HTR-8/SVneo (cell line): ENCODE measurements around the gene TRPC1.
"Not testable (repeated sequence)": the region's sequence is repeated elsewhere in the genome, so short reads cannot be mapped to it uniquely, and the experiment has no call there.

Experiments used
- DNase-seq: peaks from one replicate; pipeline ENCODE4 v3.0.0; 2011; ENCODE audit warnings: low spot score, mixed read lengths; ENCODE audit not compliant: insufficient read length
- FAIRE-seq: peaks from 2 replicates; lab custom pipeline; 2011; peaks lifted over from hg19 to GRCh38; lab: Jason Lieb, UNC

The TRPC1 gene

GRCh38 chr3:142746646-142747045 lies 22.8 kb downstream of the TRPC1 start:
- FAIRE-seq (no peak), DNase-seq (no peak)

- DNase-seq, FAIRE-seq: not testable (repeated sequence)
Measured at GRCh38 chr3:142750531-142750930, 26.7 kb downstream of the TRPC1 start.

GRCh38 chr3:142752605-142753004 lies 28.8 kb downstream of the TRPC1 start:
- not testable (repeated sequence) for DNase-seq

GRCh38 chr3:142754494-142754893 lies 30.7 kb downstream of the TRPC1 start:
- no peak for FAIRE-seq
- DNase-seq: no peak

More at GRCh38 chr3:142752605-142753004, 28.8 kb downstream of the TRPC1 start:
- FAIRE-seq: not testable (repeated sequence)

GRCh38 chr3:142768338-142768737 lies 44.5 kb downstream of the TRPC1 start:
- DNase-seq: no peak
- no peak for FAIRE-seq

GRCh38 chr3:142777927-142778326 lies 54.1 kb downstream of the TRPC1 start:
- DNase-seq: no peak
- FAIRE-seq: no peak

GRCh38 chr3:142778541-142778940 lies 54.7 kb downstream of the TRPC1 start:
- FAIRE-seq: no peak
- DNase-seq: no peak

GRCh38 chr3:142779591-142779990 lies 55.8 kb downstream of the TRPC1 start:
- FAIRE-seq: no peak
- no peak for DNase-seq

GRCh38 chr3:142782616-142783015 lies 58.8 kb downstream of the TRPC1 start:
- DNase-seq: no peak
- FAIRE-seq: no peak

- DNase-seq (no peak), FAIRE-seq (no peak)
Measured at GRCh38 chr3:142784228-142784627, 60.4 kb downstream of the TRPC1 start.

- DNase-seq (no peak), FAIRE-seq (no peak)
Measured at GRCh38 chr3:142785996-142786395, 62.2 kb downstream of the TRPC1 start.

GRCh38 chr3:142787719-142788118 lies 63.9 kb downstream of the TRPC1 start:
- FAIRE-seq (no peak), DNase-seq (no peak)

GRCh38 chr3:142794508-142794907 lies 70.7 kb downstream of the TRPC1 start:
- DNase-seq (no peak), FAIRE-seq (no peak)

- FAIRE-seq (no peak), DNase-seq (no peak)
Measured at GRCh38 chr3:142795332-142795731, 71.5 kb downstream of the TRPC1 start.

GRCh38 chr3:142796823-142797222 lies 73.0 kb downstream of the TRPC1 start:
- no peak for FAIRE-seq
- no peak for DNase-seq

GRCh38 chr3:142801746-142802145 lies 77.9 kb downstream of the TRPC1 start:
- DNase-seq (no peak), FAIRE-seq (no peak)

GRCh38 chr3:142802891-142803290 lies 79.1 kb downstream of the TRPC1 start:
- FAIRE-seq (no peak), DNase-seq (no peak)

- DNase-seq (peak; percentile 35), FAIRE-seq (peak; percentile 84)
Measured at GRCh38 chr3:142808103-142808917, 84.5 kb downstream of the TRPC1 start.

GRCh38 chr3:142809259-142809658 lies 85.4 kb downstream of the TRPC1 start:
- DNase-seq: no peak

GRCh38 chr3:142815803-142816202 lies 92.0 kb downstream of the TRPC1 start:
- DNase-seq (no peak), FAIRE-seq (no peak)

More at GRCh38 chr3:142809259-142809658, 85.4 kb downstream of the TRPC1 start:
- no peak for FAIRE-seq

GRCh38 chr3:142817356-142817755 lies 93.5 kb downstream of the TRPC1 start:
- DNase-seq: no peak
- FAIRE-seq: no peak

- DNase-seq: no peak
- FAIRE-seq: no peak
Measured at GRCh38 chr3:142817897-142818296, 94.1 kb downstream of the TRPC1 start.
